GM21360 (cell line): ENCODE data around the gene SNCAIP.
"Not testable (repeated sequence)": the region's sequence is repeated elsewhere in the genome, so short reads cannot be mapped to it uniquely, and the experiment has no call there.

Experiments
- ATAC-seq: cut with Tn5 transposase; IDR thresholded peaks from one replicate; pipeline ENCODE4 v1.9.1; 2021; ENCODE audit warnings: mild to moderate bottlenecking, moderate library complexity; ENCODE audit not compliant: unreplicated experiment

The SNCAIP gene

DNA sequence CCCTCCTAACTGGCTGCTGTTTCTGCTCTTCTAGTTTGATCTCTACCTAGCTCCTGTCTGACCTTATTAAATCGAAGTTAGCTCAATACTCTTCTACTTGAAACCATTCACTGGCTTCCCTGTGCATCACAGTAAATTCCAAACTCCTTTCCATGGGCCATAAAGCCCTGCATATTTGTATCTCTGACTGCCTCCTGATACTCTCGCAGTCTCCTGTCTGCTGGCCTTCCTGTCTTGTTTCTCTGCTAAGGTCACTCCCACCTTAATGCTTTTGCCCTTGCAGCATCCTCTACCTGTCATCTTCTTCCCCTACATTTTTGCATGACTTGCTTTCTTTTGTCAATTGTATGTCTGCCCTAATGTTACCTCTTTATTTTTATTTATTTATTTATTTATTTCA lies 44.8 kb downstream of the SNCAIP start:
- no peak for ATAC-seq

DNA sequence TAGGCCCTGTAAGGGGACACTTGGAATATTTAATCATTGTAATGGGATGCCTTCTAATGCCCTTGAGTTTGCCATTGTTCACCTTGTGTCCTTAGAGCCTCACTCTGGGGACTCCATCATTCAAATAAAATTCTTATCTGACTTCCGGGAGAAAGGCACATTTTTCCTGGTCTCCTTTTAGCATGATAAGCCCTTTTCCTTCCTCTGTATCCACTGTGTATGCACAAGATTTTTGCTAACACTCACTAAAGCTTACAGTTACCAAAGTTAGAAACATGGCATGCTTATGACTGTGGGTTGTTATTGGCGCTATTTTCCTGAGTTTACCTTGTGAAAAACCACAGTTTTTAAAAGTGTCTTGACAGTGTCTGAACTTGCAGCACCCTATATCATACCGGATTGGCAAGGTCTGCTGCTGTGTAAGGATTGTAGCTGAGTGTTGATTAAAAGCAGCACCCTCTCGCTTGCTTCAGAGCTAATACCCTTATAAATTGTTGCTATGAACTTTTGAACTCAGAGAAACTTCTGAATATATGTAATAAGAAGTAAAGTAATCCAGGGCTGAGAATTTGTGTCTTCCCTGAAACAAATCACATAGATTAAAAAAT lies 46.4 kb downstream of the SNCAIP start:
- ATAC-seq, result no peak

DNA sequence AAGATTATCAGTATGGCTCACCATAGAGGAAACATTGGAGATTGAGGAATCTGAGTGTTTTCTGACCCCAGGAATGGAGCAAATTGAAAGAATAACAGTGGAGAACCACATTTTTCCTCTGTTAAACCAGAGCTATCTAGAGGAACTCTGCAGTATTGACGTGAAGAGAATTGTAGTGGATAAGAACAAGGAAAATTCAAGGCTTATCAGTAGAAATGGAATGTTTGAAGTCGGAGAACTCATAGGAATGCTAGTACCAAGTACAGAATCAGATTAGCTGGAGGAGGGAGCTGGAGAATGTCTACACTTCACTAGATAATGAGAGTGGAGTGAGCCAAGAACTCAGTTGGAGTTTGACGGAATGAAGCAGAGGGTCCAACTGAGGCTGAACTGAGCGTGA lies 50.3 kb downstream of the SNCAIP start:
- no peak for ATAC-seq

DNA sequence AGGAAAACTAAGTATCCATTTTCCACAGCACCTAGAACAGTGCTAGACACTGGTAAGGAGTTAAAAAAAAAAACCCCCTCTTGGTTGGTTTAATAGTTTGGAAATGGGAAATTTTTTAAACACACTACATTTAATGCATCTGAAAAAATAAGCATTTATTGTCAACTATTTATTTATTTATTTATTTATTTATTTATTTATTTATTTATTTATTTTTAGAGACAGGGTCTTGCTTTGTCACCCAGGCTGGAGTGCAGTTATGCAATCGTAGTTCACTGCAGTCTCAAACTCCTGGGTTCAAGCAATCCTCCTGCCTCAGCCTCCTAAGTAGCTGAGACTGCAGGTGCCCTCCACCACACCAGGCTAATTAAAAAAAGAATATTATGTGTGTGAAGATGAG lies 51.6 kb downstream of the SNCAIP start:
- ATAC-seq, result no peak

DNA sequence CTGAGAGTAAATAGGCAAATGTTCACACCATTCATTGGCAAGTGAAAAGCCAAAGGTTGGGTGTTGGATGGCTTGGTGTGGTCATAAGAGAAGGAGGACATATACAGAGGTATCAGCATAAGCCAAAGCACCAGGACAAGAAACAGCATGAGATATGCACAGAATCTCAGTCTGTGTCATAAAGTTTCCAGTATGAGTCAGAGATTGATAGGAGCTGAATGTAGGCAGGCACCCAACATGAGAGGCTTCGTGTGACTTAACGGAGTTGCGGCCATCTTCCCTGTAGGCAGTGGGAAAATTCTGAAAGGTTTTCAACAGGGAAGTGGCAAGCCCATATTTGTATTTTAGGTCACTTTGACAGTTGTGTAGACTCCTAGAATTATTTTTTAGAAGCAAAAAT lies 54.5 kb downstream of the SNCAIP start:
- peak; percentile 68 for ATAC-seq

DNA sequence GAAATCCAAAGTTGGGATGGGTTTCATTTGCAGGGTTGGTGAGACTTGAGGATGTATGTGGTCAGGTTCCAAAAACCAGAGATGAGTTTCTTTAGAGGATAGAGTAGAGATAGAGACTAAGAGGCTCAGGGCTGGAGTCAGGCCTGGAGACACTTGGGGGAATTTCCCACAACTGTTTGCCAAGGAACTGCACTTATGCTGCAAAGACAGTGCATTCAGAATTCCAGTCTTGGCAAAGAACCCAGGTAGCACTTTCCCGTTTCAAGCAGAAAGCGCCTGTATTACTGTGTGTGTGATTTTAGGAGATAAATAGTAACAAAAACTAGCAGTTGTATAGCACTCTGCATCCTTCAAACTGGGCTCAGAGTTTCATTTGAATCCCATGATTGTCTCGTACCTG lies 55.4 kb downstream of the SNCAIP start:
- no peak for ATAC-seq

DNA sequence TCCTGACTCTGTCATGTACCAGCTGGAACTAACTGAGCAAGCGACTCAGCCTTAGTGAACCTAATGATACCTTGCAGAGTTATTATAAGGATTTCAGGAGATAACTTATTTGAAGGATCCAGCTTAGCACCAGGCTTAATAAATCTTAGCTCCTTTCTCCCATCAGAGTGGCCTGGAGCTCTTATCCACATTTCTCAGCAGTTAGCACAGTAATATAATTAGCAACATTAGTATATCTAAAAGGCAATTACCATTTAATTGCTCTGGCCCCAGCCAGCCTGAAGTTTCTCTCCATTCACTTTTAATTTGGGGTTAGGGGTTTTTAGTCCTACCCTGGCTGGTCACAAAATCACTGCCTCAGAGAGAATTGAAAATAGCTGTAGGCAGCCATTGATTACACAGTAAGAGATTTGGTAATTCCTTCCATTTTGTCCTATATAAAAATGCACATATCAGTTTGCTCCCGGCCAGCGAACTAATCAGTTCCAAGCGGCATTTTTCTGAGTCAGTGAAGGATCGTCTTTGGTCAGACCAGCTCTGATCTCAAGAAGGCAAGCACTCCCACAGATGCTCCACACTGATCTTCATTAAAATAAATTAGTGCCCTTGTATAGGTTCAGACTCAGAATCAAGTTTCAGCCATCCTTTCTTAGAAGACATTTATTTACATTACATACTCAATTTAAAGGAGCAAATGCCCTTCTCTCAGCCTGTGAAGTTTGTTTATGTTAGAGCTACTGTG lies 56.6 kb downstream of the SNCAIP start:
- ATAC-seq, result no peak

DNA sequence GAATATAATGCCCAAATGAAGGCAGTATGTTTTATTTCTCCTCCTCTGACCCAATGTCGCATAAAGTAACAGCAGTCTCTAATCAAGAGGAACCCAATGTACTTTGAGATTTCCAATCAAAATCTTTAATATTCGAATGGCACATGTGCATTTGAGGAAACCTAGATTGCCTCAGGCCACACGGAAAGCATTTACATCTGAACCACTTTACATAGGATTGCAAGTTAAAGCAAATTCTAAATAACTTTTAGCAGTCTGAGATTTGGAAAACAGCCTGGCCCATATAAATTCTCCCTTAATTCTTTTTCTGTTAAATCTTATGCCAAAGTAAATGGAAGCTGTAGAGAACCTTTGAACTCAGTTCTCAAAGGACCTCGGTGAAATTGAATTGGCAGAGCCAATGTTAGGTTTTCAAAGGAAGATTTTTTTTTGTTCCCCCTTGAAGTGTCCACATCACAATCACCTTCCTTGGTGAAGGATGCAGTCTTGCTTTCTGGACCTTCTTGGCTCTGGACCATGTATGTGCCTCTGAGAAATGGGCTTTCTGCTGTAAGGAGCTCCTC lies 57.3 kb downstream of the SNCAIP start:
- ATAC-seq, result no peak

DNA sequence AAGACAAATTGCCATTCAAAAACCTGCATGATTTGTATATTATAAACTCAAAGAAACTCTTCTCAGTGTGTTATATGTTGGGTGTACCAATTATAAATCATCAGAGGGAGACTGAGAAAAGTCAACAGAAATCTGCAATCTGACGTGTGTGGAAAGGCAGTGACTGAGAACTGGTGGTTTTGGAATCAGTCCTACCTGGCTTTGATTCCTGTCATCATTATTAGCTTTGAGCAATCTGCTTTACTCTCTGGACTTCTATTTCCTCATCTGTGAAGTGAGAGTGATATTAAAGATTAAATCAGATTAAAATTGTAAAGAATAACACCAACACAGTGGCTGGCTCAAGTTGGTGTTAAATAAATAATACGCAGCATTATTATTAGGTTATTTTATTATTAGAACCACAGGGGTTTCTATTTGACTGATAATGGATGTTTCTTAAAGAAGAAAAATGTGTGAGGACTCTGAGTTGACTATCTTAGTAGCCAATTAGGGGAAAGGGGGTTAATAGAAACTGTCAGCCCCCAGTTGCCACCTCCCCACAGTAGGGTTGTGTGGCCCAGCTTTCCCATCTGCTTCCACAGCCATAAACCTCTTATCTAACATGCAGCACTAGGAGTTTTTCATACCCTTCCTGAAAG lies 59.6 kb downstream of the SNCAIP start:
- ATAC-seq, result peak; percentile 55

DNA sequence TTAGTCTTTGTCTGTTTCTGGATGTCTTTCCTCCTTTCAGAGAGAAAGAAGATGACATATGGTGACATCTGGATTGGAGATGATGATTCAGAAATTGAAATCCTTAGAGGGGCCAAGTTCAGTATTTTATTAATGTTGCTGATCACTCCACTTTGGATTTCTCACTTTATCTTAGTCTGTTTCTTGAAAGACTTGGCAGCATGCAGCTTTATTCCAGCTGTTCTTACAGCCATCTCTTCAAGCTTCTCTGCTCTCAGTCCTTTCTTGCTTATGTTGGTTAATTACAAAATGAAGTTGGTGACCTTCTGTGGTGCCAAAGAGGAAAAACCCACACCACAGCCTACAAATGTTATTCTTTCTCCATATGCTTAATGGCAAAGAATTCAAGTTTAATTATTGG lies 62.1 kb downstream of the SNCAIP start:
- no peak for ATAC-seq

DNA sequence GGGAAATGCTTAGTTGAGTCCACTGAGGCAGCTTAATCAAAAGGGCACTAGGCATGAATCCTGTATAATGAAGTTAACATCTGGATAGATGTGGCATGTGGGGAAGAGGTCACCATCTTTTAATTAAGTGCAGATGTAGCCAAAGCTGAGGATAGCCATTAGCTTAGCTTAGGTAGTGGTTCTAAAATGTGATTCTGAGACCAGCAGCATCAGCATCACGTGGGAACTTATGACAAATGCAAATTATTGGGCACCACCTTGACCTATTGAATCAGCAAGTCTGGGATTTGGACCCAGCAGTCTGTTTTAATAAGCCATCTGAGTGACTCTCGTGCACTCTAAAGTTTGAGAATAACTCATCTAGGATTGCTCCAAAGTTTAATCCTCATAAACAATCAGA lies 63.8 kb downstream of the SNCAIP start:
- no peak for ATAC-seq

DNA sequence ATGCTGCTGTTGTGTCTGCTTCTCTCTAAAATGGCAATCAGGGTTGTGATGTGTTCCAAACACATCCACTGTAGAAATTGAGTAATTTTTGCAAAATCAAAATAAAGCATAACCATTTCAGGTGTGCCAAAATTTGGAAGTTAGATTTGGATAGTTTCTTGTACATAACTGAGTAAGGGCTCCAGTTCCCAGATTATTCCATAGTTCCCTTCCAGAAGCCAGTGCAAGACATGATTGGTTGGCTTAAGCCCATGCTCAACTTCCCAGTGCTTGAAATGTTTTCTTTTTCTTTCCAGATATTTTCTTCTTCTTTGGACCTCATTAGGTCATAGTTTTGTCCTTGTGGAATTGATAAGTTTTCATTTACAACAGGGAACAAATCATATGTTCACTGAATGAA lies 64.2 kb downstream of the SNCAIP start:
- ATAC-seq, result no peak

DNA sequence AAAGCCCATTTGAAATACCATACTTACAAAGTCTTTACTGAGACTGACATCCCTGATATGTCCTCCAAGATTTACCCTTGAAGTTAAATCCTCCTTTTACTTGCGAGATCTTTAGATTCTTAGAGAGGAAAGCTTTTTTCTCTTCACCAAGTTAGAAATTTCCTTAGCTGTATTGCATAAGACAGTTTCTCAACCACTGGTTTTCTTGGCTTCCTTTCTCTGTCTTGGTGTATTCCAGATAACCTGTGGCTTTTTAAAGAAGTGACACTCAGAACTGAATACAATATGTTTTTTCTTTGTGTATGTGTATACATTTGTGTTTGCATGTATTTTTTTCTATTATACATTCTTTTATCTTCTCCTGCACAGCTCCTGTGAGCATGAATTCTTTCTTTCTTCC lies 65.0 kb downstream of the SNCAIP start:
- no peak for ATAC-seq

DNA sequence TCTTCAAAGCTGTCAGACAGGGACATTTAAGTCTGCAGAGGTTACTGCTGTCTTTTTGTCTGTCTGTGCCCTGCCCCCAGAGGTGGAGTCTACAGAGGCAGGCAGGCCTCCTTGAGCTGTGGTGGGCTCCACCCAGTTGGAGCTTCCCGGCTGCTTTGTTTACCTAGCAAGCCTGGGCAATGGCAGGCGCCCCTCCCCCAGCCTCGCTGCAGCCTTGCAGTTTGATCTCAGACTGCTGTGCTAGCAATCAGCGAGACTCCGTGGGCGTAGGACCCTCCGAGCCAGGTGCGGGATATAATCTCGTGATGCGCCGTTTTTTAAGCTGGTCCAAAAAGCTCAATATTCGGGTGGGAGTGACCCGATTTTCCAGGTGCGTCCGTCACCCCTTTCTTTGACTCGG lies 70.9 kb downstream of the SNCAIP start:
- ATAC-seq, result not testable (repeated sequence)

DNA sequence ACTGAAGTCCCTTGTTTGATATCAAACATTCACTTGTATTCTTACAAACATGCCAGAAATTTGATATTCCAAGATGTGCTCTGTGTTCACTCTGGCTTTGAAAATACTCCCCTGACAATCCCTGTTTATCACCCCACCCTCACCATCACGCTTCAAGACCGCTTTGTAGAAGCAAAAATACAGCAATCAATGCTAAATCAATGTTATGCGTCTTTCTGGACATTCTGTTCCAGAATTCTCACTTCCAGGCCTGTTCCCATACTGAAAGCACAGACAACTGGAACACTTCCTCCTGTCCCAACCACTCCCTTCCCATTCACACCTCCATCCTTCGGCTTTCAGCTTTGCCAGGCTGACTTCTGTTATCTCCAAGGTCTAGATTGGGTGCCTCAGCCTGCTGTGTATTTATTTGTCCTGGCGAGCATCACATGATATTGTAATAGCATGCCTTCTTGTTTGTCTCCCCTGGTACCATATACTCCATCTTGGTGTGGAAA lies 72.8 kb downstream of the SNCAIP start:
- ATAC-seq, result no peak

DNA sequence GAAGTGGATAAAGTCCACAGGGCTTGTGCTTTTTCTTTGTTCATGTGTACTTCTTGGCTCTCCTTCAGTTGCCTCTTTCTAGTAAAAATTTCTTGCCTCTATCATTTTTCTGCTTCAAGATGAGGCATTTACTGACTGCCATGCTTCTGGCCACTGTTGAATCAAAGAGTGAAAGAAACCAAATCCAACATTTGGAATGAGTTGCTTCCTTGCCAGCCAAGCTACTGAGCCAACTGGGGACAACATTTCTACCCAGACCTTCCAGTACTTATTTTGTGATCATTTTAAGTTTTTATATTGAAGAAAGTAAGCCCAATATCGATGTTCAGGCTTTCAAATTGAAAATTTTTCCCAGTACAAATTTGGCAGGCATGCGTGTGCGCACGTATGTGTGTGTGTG lies 73.2 kb downstream of the SNCAIP start:
- no peak for ATAC-seq

DNA sequence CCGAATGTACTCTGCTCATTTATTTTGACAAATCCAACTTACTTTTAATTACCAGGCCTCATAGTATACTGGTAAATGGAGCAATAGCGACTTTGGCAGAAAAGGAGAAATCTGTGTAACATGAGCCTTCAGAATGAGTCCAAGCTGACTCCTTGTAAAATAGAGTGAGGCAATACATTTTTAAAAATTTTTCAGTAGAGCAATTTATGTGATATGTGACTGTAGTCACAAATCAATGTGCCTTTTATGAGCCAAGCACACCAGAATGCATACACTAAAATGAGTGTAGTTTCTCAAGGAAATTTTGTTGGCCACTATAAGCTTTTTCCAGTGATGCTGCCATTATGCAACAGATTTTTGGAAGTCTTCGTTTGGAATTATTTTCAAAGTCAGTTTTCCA lies 73.8 kb downstream of the SNCAIP start:
- no peak for ATAC-seq

DNA sequence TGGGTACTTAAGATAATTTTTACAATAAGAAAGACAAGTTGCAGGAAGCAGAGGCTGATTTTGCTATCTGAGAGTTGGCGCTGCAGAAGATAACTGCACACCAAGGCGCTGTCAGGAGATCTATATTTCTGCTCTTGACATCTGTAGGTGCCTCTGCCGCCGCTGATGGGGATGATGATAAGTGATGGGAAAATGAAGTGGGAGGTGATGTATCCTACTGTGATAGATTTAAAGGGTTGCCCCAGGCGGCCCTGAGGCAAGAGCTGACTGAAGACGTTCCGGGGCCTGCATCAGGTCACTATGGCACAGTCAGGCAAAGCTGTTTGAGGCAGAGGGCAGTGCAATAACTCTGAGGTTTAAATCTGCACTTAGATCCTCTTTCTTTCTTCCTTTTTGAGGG lies 78.1 kb downstream of the SNCAIP start:
- ATAC-seq, result no peak

DNA sequence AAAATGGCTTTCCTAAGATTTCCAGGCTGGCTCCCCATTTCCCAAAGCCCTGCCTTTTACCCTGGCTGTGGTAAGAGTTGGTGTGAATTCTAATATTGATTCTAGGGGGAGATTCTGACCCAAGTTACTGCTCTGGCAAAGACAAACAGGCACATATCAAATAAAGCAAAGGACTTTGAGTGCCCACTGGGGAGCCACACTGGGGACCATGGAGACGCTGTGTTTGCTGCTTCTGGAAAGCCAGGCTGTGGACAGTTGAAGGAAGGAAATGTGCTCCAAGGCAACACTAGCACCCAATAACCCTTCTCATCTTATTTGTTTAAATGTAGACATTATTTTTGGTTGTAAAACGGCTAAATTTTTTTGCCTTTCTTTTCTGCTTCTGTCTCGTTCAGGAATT lies 78.7 kb downstream of the SNCAIP start:
- no peak for ATAC-seq

DNA sequence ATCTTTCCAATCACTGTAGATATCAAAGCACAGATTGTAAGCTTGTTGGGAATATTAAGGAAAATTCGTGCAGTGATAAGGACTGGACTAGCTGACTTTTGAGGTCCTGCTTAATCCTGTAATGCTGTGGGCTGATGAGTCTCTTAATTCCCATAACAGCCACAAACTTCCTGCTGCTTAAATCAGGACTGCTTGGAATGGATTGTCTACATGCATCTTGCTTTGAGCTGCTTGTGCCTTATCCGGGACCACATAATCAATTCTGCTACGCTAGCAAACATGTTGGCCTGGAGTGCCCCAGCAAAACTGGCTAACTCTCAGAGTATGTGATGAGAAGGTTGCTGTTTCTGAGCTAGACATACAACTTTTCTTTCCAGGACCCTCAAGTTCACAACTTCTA lies 79.6 kb downstream of the SNCAIP start:
- no peak for ATAC-seq

DNA sequence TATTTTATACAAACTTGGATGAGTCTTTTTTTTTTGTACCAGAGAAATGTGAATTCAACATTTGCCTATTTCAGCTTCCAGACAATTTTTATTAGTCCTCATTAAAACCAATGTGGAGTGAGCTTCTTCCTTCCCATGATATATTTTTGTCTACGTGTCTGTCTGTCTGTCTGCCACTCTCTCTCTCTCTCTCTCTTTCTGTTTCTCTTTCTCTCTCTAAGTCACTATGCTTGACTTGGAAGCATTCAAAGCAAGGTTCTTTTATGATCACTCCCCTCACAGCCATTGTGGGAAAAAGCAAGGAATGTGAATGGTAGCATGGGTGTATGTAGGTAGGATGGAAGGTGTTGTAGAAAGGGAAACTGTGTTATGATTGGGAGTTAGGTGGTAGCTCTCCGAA lies 80.2 kb downstream of the SNCAIP start:
- no peak for ATAC-seq

DNA sequence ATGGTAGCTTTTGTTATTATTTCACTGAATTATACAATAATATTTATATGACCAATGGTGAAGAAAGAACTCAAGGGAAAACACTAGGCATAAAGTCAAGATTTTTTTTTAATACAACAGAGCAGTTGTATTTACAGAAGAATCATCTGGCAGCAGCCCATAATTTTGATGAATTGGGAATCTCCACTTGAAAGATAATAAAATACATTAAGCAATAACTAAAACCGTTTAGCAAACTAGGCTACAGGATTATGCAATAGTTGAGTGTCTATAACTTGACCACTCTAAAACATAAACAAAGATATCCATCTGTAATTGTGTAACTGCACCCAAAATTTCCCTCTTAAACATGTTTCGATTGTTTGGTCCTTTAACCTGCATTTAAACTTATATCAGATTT lies 80.8 kb downstream of the SNCAIP start:
- ATAC-seq, result no peak
